IMR-90 (cell line): ENCODE measurements around the gene CDKL4. TPM values are rescaled to one million over a fixed set of nuclear protein-coding genes. Genes with fewer than 3 reads are reported as not detected.

ENCODE experiments used
- ATAC-seq: fragments of 200-7000 bp; cut with Tn5 transposase; 2 replicates; pipeline ENCODE4 v1.9.1; 2020; ENCODE audit warnings: low read depth, mild to moderate bottlenecking, moderate library complexity
- BruUV-seq: library from RNA; stranded (reverse); fragments of 400-500 nt; replicated peaks from 2 replicates; lab custom pipeline; 2021; lab: Mats Ljungman, UMichigan
- CTCF ChIA-PET: fragments of 300-600 bp; formaldehyde crosslinking; extraction: SDS; loops from one replicate; lab custom pipeline; 2021; ENCODE audit warnings: antibody characterized with exemption; lab: Yijun Ruan, JAX
- POLR2A ChIA-PET: fragments of 300-600 bp; sonication (Branson Sonifier 250); formaldehyde crosslinking; loops from one replicate; lab custom pipeline; 2022; ENCODE audit warnings: antibody characterized with exemption; ENCODE audit not compliant: unreplicated experiment; lab: Charles Lee
- DNase-seq: peaks from one replicate; pipeline ENCODE4 v3.0.0; 2013
- H2AFZ ChIP-seq: replicated peaks from 2 replicates; pipeline ENCODE3; 2013; ENCODE audit warnings: low read length, mild to moderate bottlenecking; ENCODE audit not compliant: poor library complexity
- H2AK5ac ChIP-seq: 2 replicates; pipeline ENCODE4 v1.6.1; 2013; ENCODE audit warnings: low read depth, low read length, inconsistent platforms
- H2AK9ac ChIP-seq: replicated peaks from 2 replicates; pipeline ENCODE3; 2013; ENCODE audit warnings: mild to moderate bottlenecking, low read depth, low read length, moderate library complexity; ENCODE audit not compliant: poor library complexity
- H2BK120ac ChIP-seq: 2 replicates; pipeline ENCODE4 v1.6.1; 2013; ENCODE audit warnings: low read depth, low read length, inconsistent platforms
- H2BK15ac ChIP-seq: 3 replicates; pipeline ENCODE4 v1.6.1; 2013; ENCODE audit warnings: low read depth, low read length, inconsistent platforms
- H2BK20ac ChIP-seq: 2 replicates; pipeline ENCODE4 v1.6.1; 2013; ENCODE audit warnings: low read depth, mild to moderate bottlenecking, inconsistent platforms, low read length, moderate library complexity
- H2BK5ac ChIP-seq: 2 replicates; pipeline ENCODE4 v1.6.1; 2013; ENCODE audit warnings: mild to moderate bottlenecking, low read depth, low read length, inconsistent platforms; ENCODE audit not compliant: poor library complexity, severe bottlenecking
- H3K14ac ChIP-seq: replicated peaks from 2 replicates; pipeline ENCODE4 v1.6.1; 2013; ENCODE audit warnings: low read depth, low read length, inconsistent platforms
- H3K18ac ChIP-seq: 2 replicates; pipeline ENCODE4 v1.6.1; 2013; ENCODE audit warnings: low read depth, low read length, control low read depth
- H3K23ac ChIP-seq: 2 replicates; pipeline ENCODE4 v1.6.1; 2013; ENCODE audit warnings: low read depth, low read length, inconsistent platforms
- H3K27ac ChIP-seq: 2 replicates; pipeline ENCODE4 v1.5.1; 2013; ENCODE audit warnings: mild to moderate bottlenecking, control low read depth, low read length; ENCODE audit not compliant: insufficient read depth
- H3K27me3 ChIP-seq: 2 replicates; pipeline ENCODE4 v1.6.1; 2013; ENCODE audit warnings: low read length; ENCODE audit not compliant: control insufficient read depth, insufficient read depth
- H3K36me3 ChIP-seq: 2 replicates; pipeline ENCODE4 v1.6.1; 2013; ENCODE audit warnings: low read length, mixed read lengths; ENCODE audit not compliant: control insufficient read depth, insufficient read depth
- H3K4ac ChIP-seq: 2 replicates; pipeline ENCODE4 v1.6.1; 2013; ENCODE audit warnings: low read depth, low read length, inconsistent platforms
- H3K4me1 ChIP-seq: 2 replicates; pipeline ENCODE4 v1.6.1; 2013; ENCODE audit warnings: low read length, mixed read lengths; ENCODE audit not compliant: control insufficient read depth, insufficient read depth
- H3K4me2 ChIP-seq: 2 replicates; pipeline ENCODE4 v1.6.1; 2013; ENCODE audit warnings: low read depth, mild to moderate bottlenecking, control low read depth, low read length, moderate library complexity
- H3K4me3 ChIP-seq: 2 replicates; pipeline ENCODE4 v1.5.1; 2013; ENCODE audit warnings: low read depth, mild to moderate bottlenecking, control low read depth, low read length, moderate library complexity; ENCODE audit not compliant: insufficient read depth
- H3K56ac ChIP-seq: 2 replicates; pipeline ENCODE4 v1.6.1; 2013; ENCODE audit warnings: low read length, inconsistent platforms; ENCODE audit not compliant: insufficient read depth; ENCODE audit errors: extremely low read depth
- H3K79me1 ChIP-seq, 2 experiments: 2 replicates each; pipeline ENCODE4 v1.6.1; 2013; ENCODE audit warnings: low read length in 2 of 2, inconsistent platforms in 1 of 2, low read depth in 1 of 2
- H3K9ac ChIP-seq: 2 replicates; pipeline ENCODE4 v1.6.1; 2013; ENCODE audit warnings: low read depth, low read length, control low read depth
- H3K9me1 ChIP-seq: 2 replicates; pipeline ENCODE4 v1.6.1; 2013; ENCODE audit warnings: low read length, inconsistent platforms; ENCODE audit not compliant: insufficient read depth
- H3K9me3 ChIP-seq: 2 replicates; pipeline ENCODE4 v1.6.1; 2013; ENCODE audit warnings: low read length; ENCODE audit not compliant: control insufficient read depth, insufficient read depth
- H4K20me1 ChIP-seq: 2 replicates; pipeline ENCODE4 v1.6.1; 2013; ENCODE audit warnings: low read length, inconsistent platforms; ENCODE audit not compliant: insufficient read depth
- H4K5ac ChIP-seq: 2 replicates; pipeline ENCODE4 v1.6.1; 2013; ENCODE audit warnings: mild to moderate bottlenecking, low read depth, low read length, control low read depth
- H4K8ac ChIP-seq, 2 experiments: 2 replicates each; pipeline ENCODE4 v1.6.1; 2013; ENCODE audit warnings: low read depth in 2 of 2, low read length in 2 of 2, control low read depth in 1 of 2, inconsistent platforms in 1 of 2
- H4K91ac ChIP-seq: 2 replicates; pipeline ENCODE4 v1.6.1; 2013; ENCODE audit warnings: low read depth, low read length, inconsistent platforms; ENCODE audit not compliant: insufficient read depth
- BHLHE40 ChIP-seq: fragments of 150-350 bp; IDR thresholded peaks from 2 replicates; pipeline ENCODE4 v1.6.1; 2016; ENCODE audit warnings: mild to moderate bottlenecking, low read depth, low read length
- CEBPB ChIP-seq: IDR thresholded peaks from 2 replicates; pipeline ENCODE4 v1.6.1; 2012; ENCODE audit warnings: low read depth, low read length, improper control_type of control experiment
- FOS ChIP-seq: fragments of 150-350 bp; IDR thresholded peaks from 2 replicates; pipeline ENCODE4 v1.6.1; 2016; ENCODE audit warnings: low read depth, low read length
- MAFK ChIP-seq: IDR thresholded peaks from 2 replicates; pipeline ENCODE4 v1.6.1; 2012; ENCODE audit warnings: low read depth, low read length, improper control_type of control experiment
- MAZ ChIP-seq: IDR thresholded peaks from 2 replicates; pipeline ENCODE4 v1.6.1; 2012; ENCODE audit warnings: low read depth, mild to moderate bottlenecking, low read length, improper control_type of control experiment, moderate library complexity, borderline replicate concordance
- RAD21 ChIP-seq: IDR thresholded peaks from 2 replicates; pipeline ENCODE4 v1.6.1; 2012; ENCODE audit warnings: low read length, improper control_type of control experiment
- WGBS, 2 experiments: methylation state at CpG; one replicate each; pipeline versions ENCODE4 v1.1.5 to v1.1.7; 2013; ENCODE audit warnings: missing lambda C conversion rate in 2 of 2; ENCODE audit not compliant: insufficient read length in 1 of 2; ENCODE audit errors: extremely low coverage in 2 of 2; 5-methylcytosine and 5-hydroxymethylcytosine counted together
- dilution Hi-C: fragments of 300-500 bp; cut with HindIII; formaldehyde crosslinking; loops from one replicate; pipeline ENCODE4 v1.14.3; 2018; ENCODE audit warnings: low sequenced_read_pairs; ENCODE audit not compliant: unreplicated experiment
- in situ Hi-C: fragments of 300-500 bp; cut with MboI; formaldehyde crosslinking; loops from 3 replicates; pipeline ENCODE4 v1.14.3; 2019; ENCODE audit warnings: low sequenced_read_pairs, inconsistent platforms, mixed read lengths
- intact Hi-C: fragments of 100-400 bp; cut with micrococcal nuclease; formaldehyde crosslinking; loops from 2 replicates; pipeline ENCODE4 v1.10.0; 2022
- polyA plus RNA-seq, 3 experiments: library from polyadenylated mRNA; depleted of rRNA; stranded (reverse); fragments of >200 nt; gene quantifications; 2 replicates each; pipeline ENCODE4 v1.2.3, GENCODE V29; 2012; ENCODE audit warnings: low replicate concordance in 1 of 3
- total RNA-seq: library from RNA; depleted of rRNA; stranded (reverse); fragments of >200 nt; gene quantifications from 2 replicates; pipeline ENCODE4 v1.2.3, GENCODE V29; 2012

Gene CDKL4
- total and polyA plus RNA-seq, 2 of the 4 experiments (the other 2 are of a cell fraction) = not detected

GRCh38 chr2:39264733-39265132, 21.0 kb upstream of the CDKL4 start:
- H4K20me1 ChIP-seq = no peaks in the 10 kb centered on the region; the same call in 1 of the 2 replicates
- no peak overlapping the region for H4K91ac ChIP-seq
- no peak overlapping the region for H3K4me2 ChIP-seq
- H3K9me1 ChIP-seq = peaks cover 6% of the 10 kb centered on the region
- no peak overlapping the region for H3K14ac ChIP-seq
- H3K18ac ChIP-seq = no peak overlapping the region
- no peak overlapping the region for H3K9ac ChIP-seq
- no CpG with 5 or more reads among the region's 1 CpG for WGBS, 2 experiments
- no peaks in the 10 kb centered on the region for H3K27me3 ChIP-seq
- BruUV-seq = no TSS peak
- H2AK9ac ChIP-seq = no peak overlapping the region
- H3K4me3 ChIP-seq = no peak overlapping the region
- H2BK20ac ChIP-seq = no peak overlapping the region
- no peak overlapping the region for H3K27ac ChIP-seq
- CTCF ChIA-PET = no interaction called here
- TF ChIP-seq FOS (no peak), RAD21 (no peak), MAFK (no peak), CEBPB (no peak), MAZ (no peak), BHLHE40 (no peak)
- H3K79me1 ChIP-seq = peaks cover 7 to 24% of the 10 kb centered on the region in 2 experiments; a peak in 2 of 4 replicates
- dilution Hi-C loops = no loop called here
- no peak overlapping the region for H3K23ac ChIP-seq
- H3K4me1 ChIP-seq = no peaks in the 10 kb centered on the region
- no peak overlapping the region for H2AK5ac ChIP-seq
- DNase-seq (no peak), ATAC-seq (no peak)
- no peak overlapping the region for H3K56ac ChIP-seq
- POLR2A ChIA-PET = no interaction called here
- no peak overlapping the region for H2BK5ac ChIP-seq
- H3K4ac ChIP-seq = no peak overlapping the region
- in situ Hi-C loops = no loop called here
- H4K5ac ChIP-seq = no peak overlapping the region
- H2BK15ac ChIP-seq = no peak overlapping the region
- H3K9me3 ChIP-seq = no peaks in the 10 kb centered on the region
- no peak overlapping the region for H4K8ac ChIP-seq
- H2AFZ ChIP-seq = no peak overlapping the region
- intact Hi-C loops = no loop called here
- peaks cover 23% of the 10 kb centered on the region for H3K36me3 ChIP-seq
- no peak overlapping the region for H2BK120ac ChIP-seq
